PFSK-1 (cell line): ENCODE measurements around the gene KLHL26.

Experiments
- FOXP2 ChIP-seq: optimal IDR thresholded peaks from 2 replicates; pipeline ENCODE3; 2011; ENCODE audit warnings: borderline replicate concordance, control low read depth, inconsistent platforms; ENCODE audit not compliant: insufficient read depth; ENCODE audit errors: extremely low read length, extremely low read depth
- POLR2AphosphoS5 ChIP-seq: IDR thresholded peaks from 2 replicates; pipeline ENCODE4 v1.6.1; 2012; ENCODE audit warnings: low read depth, mild to moderate bottlenecking, control low read depth, low read length, moderate library complexity
- REST ChIP-seq, 2 experiments: IDR thresholded peaks; 2 replicates each; pipeline versions ENCODE4 v1.6.1 to v1.8.0; 2011 to 2012; ENCODE audit warnings: low read depth in 2 of 2, low read length in 2 of 2, control low read depth in 1 of 2, inconsistent platforms in 1 of 2, mild to moderate bottlenecking in 1 of 2, moderate library complexity in 1 of 2; ENCODE audit not compliant: insufficient read depth in 1 of 2
- SIN3A ChIP-seq: IDR thresholded peaks from 2 replicates; pipeline ENCODE4 v1.6.1; 2012; ENCODE audit warnings: mild to moderate bottlenecking, low read length, moderate library complexity, borderline replicate concordance; ENCODE audit not compliant: insufficient read depth
- TAF1 ChIP-seq: IDR thresholded peaks from 2 replicates; pipeline ENCODE4 v1.6.1; 2012; ENCODE audit warnings: low read length, control low read depth, borderline replicate concordance; ENCODE audit not compliant: insufficient read depth

GRCh38 chr19:18697680-18698079, 60.9 kb downstream of the KLHL26 start:
- TF ChIP-seq POLR2AphosphoS5 (no peak), REST (IDR thresholded peaks at IDR 0.05; ENCODE audit: insufficient read depth in 1 of 2, low read depth in 2 of 2, low read length in 2 of 2) (no peak), TAF1 (no peak), SIN3A (no peak), FOXP2 (no peak)
